ENCODE results near the gene FAM168B. TPM values are rescaled to one million over a fixed set of nuclear protein-coding genes. Genes with fewer than 3 reads are reported as not detected.
A peak's percentile ranks its signal among the peaks of the same experiment; 100 is the strongest.

The FAM168B gene
- total and polyA plus RNA-seq, 12 donors: 15.7 to 139 (median 95.9) TPM

DNA sequence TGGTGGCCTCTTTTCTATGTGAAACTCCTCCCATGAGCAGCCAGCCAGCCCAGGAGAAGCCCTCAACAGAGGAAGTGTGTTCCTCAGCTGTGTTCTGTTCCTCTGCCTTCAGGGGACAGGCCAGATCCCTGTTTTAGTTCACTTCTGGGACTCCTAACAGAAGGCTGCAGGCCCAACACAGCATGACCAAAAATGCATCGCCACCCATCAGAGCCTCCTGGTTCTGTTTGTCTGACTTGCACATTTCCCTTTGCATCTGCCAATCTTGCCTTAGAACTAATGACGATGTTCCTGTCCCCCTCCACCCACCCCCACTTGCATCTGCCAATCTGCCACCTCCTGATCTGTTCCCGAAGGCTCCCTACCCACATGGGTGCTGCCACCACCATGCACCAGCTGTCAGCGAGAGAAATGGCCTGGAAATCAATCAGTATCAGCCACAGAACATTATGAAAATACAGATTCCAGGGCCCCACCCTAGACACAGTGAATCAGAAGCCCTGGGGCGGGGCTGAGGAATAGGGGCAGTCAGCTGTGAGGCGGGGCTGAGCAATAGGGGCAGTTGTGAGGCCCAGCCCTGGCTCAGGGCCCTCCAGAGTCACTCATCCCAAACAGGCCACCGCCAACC is 51.0 kb downstream of the FAM168B start:
- peak in 1 of 7 donors; percentile 39 for DNase-seq
- no peaks in the 10 kb centered on the region for H3K27me3 ChIP-seq
- WGBS, 4 donors: 96 to 98% (median 97%) methylated on average over 5 to 7 of the region's 7 CpGs
- no peaks in the 10 kb centered on the region for H3K9me3 ChIP-seq (replicated peaks in 1 of 3)
- no peak for TF ChIP-seq CTCF (IDR thresholded peaks at IDR 0.05)
- no peak for TF ChIP-seq POLR2A (IDR thresholded peaks at IDR 0.05)
- no peak overlapping the region for H3K4me3 ChIP-seq
- H3K4me1 ChIP-seq (replicated peaks in 1 of 2): no peaks in the 10 kb centered on the region
- H3K27ac ChIP-seq: no peak overlapping the region
- peaks cover 0 to 5% of the 10 kb centered on the region in 2 donors for H3K36me3 ChIP-seq (replicated peaks in 1 of 2)
- intact Hi-C loops (cut with DNase I): no loop called here

- TF ChIP-seq CTCF (IDR thresholded peaks at IDR 0.05) (no peak), POLR2A (IDR thresholded peaks at IDR 0.05) (no peak)
- H3K27ac ChIP-seq: no peak overlapping the region
- H3K36me3 ChIP-seq (replicated peaks in 1 of 2): no peaks in the 10 kb centered on the region
- WGBS, 4 donors: 74 to 93% (median 90%) methylated on average over 7 to 14 of the region's 14 CpGs
- no peaks in the 10 kb centered on the region for H3K4me1 ChIP-seq (replicated peaks in 1 of 2)
- intact Hi-C loops (cut with DNase I): no loop called here
- H3K27me3 ChIP-seq: no peaks in the 10 kb centered on the region
- no peak overlapping the region for H3K4me3 ChIP-seq
- DNase-seq: peak in 3 of 7 donors; percentile 9 to 45 (median 17)
- H3K9me3 ChIP-seq (replicated peaks in 1 of 3): no peaks in the 10 kb centered on the region
Observed at GRCh38 chr2:131041402-131042147, 51.7 kb downstream of the FAM168B start.

- Histone ChIP-seq H3K4me3 (no peak overlapping the region), H3K9me3 (replicated peaks in 1 of 3) (no peaks in the 10 kb centered on the region), H3K4me1 (replicated peaks in 1 of 2) (no peaks in the 10 kb centered on the region), H3K36me3 (replicated peaks in 1 of 2) (no peaks in the 10 kb centered on the region), H3K27me3 (peaks cover under 1% of the 10 kb centered on the region), H3K27ac (no peak overlapping the region)
- intact Hi-C loops (cut with DNase I): no loop called here
- peak in 3 of 7 donors; percentile 12 to 66 (median 13) for DNase-seq
- 73 to 83% (median 75%) methylated on average over 16 to 23 of the region's 23 CpGs for WGBS, 4 donors
- no peak for TF ChIP-seq CTCF (IDR thresholded peaks at IDR 0.05)
- no peak for TF ChIP-seq POLR2A (IDR thresholded peaks at IDR 0.05)
Observed at GRCh38 chr2:131040661-131041401, 52.4 kb downstream of the FAM168B start.

Measured in adrenal gland (tissue), 12 donors.